Measurements from ENCODE around the gene KHDRBS2.

GRCh38 chr6:62298745-62299392, 12.8 kb upstream of the KHDRBS2 start:
- TF ChIP-seq CTCF (IDR thresholded peaks at IDR 0.05; ENCODE audit: insufficient read depth, low read length), result no peak
- TF ChIP-seq REST (IDR thresholded peaks at IDR 0.05; ENCODE audit: insufficient replicate concordance, low read depth), result no peak
- TF ChIP-seq POLR2AphosphoS5 (IDR thresholded peaks at IDR 0.05; ENCODE audit: low read depth), result no peak
- no peak for TF ChIP-seq GABPA (IDR thresholded peaks at IDR 0.05; ENCODE audit: low read depth)
- peak; percentile 55 for TF ChIP-seq SPI1 (IDR thresholded peaks at IDR 0.05; ENCODE audit: borderline replicate concordance, low read depth)
